GM13977 (cell line): ENCODE results near the gene POLR1H.
"Not testable (repeated sequence)": the region's sequence is repeated elsewhere in the genome, so short reads cannot be mapped to it uniquely, and the experiment has no call there.

Source experiments
- DNase-seq: peaks from one replicate; pipeline ENCODE4 v3.0.0; 2012; ENCODE audit warnings: low spot score
- CTCF ChIP-seq: IDR thresholded peaks from 2 replicates; pipeline ENCODE4 v1.5.1; 2012; ENCODE audit warnings: mild to moderate bottlenecking, control low read depth; ENCODE audit not compliant: insufficient read depth; ENCODE audit errors: extremely low read depth, missing control alignments
- in situ Hi-C: fragments of 300-500 bp; cut with MboI; formaldehyde crosslinking; loops from one replicate; pipeline ENCODE4 v1.12.0; 2022; ENCODE audit warnings: low sequenced_read_pairs, low pct_unique_long_range_greater_than_20kb, mixed read lengths, inconsistent platforms; ENCODE audit not compliant: unreplicated experiment

The POLR1H gene

GRCh38 chr6:30029588-30029987, 31.5 kb upstream of the POLR1H start:
- in situ Hi-C loops, result no loop called here
- DNase-seq, result no peak
- TF ChIP-seq CTCF, result no peak

GRCh38 chr6:30031381-30031780, 29.7 kb upstream of the POLR1H start:
- no peak for DNase-seq
- in situ Hi-C loops, result no loop called here
- no peak for TF ChIP-seq CTCF

GRCh38 chr6:30033440-30033839, 27.6 kb upstream of the POLR1H start:
- in situ Hi-C loops, DNase-seq: not testable (repeated sequence)

GRCh38 chr6:30035784-30036183, 25.3 kb upstream of the POLR1H start:
- DNase-seq, result no peak
- no peak for TF ChIP-seq CTCF
- in situ Hi-C loops, result no loop called here

- in situ Hi-C loops, result no loop called here
- TF ChIP-seq CTCF, result peak; percentile 57
- peak; percentile 29 for DNase-seq
Observed at GRCh38 chr6:30037182-30037788, 23.8 kb upstream of the POLR1H start.

DNA sequence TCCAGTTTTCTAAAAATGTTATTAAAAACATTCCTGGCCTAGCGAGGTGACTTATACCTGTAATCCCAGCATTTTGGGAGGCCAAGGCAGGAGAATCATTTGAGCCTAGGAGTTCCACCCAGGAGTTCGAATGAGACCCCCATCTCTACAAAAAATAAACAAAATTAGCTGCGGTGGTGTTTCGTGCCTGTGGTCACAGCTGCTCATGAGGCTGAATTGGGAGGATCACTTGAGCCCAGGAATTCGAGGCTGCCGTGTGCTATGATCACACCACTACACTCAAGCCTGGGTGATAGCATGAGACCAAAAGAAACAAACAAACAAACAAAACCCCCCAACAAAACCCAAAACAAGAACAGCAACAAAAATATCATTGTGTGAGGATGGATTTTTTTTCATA, 19.8 kb upstream of the POLR1H start:
- no peak for DNase-seq
- no peak for TF ChIP-seq CTCF
- in situ Hi-C loops, result no loop called here

- in situ Hi-C loops, result no loop called here
- no peak for DNase-seq
- no peak for TF ChIP-seq CTCF
Observed at GRCh38 chr6:30041821-30042220, 19.2 kb upstream of the POLR1H start.
